NCI-H2107 treated with DMSO at 0.1 percent for 48 hours (cell line): ENCODE results near the gene GRIN1.

Experiments
- DNase-seq: peaks from one replicate; lab custom pipeline; 2025; ENCODE audit not compliant: unreplicated experiment; lab: John Stamatoyannopoulos, UW

Gene GRIN1

DNA sequence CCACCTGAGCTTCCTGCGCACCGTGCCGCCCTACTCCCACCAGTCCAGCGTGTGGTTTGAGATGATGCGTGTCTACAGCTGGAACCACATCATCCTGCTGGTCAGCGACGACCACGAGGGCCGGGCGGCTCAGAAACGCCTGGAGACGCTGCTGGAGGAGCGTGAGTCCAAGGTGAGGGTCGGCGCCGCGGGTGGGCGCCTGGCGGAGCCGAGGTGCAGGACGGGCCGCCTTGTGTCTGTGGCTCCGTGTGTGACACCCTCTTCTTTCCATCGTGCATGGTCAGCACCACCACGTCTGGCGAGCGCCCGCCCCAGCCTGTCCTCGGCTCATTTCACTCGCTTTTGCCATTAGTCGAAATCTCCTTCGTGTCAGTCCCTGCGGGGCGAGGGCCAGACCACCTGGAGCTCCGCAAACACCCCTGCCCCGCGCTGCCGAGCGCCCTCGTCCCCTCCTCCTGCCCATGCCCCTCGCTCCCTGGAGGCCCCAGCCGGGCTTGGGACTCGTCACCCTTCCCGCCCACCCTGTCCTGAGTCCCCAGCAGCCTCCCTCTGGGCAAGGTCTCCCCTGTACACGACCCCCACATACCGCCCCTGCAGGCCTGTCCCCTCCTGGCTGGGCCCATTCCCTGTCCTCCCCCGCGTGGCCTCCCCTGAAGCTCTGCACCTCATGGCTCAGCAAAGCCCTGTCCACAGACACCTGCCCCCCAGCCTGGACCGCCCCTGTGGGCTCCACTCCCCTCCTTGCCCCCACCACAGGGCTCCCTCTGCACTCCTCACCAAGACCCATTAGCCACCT is 7.0 kb downstream of the GRIN1 start:
- no peak for DNase-seq

DNA sequence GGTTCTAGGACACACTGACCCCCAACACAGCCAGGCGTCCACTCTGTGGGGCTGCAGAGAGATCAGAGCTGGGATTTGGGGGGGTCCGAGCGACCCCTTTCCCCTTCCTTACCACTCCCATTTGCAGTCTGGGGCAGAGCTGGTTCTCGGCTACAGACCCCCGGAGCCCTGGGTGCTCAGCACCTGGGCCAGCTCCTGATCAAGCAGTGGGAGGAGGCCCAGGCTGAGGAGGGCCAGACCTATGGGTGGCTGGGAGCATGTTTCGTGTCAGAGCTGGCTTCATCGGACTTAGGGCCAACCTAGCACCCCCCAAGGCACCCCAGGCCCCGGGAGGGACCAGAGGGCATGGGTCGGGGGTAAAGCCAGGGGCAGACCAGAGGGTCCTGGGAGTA is 7.6 kb downstream of the GRIN1 start:
- DNase-seq, result no peak

DNA sequence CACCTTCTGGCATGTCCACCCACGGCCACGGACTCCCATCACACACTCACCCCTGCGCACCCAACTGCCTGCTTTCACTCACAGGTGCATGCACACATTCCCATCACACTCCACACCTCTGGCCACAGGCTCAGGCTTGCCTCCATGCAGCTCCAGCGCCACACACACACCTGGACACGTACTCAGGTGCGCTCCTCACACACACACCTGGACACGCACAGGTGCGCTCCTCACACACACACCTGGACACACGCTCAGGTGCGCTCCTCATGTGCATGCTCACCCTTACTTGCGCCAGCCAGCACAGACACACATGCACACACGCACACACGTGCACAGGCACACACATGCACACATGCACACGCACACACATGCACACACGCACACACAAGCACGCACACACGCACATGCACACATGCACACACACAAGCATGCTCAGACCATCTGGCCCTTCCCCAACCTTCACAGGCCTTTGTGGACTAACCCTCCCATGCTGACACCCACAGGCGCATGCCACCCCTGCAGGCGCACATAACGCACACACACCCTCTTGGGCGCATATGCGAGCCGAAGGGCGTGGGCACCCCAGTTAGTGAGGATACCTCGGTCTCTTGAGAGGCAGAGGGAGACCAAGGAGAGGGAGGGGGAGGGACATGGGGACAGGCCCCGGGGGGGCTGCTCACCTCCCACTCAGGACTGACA is 8.3 kb downstream of the GRIN1 start:
- no peak for DNase-seq

DNA sequence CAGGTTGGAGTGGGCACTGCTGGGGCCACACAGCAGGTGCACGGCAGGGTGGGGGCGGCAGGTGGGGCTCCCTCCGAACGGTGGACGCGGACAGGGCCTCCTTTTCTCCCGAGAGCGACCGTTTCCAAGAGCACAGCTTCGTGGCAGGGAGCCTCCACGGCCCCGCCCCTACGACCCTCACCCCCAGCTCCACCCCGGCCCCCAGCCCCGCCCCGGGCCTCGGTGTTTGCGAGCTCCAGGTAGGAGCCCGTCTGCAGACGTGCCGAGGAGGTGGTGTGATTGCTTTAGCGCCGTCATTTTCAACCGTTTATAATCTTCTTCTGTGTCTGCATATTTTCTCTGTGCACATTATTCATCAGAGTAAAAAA is 8.8 kb downstream of the GRIN1 start:
- no peak for DNase-seq

DNA sequence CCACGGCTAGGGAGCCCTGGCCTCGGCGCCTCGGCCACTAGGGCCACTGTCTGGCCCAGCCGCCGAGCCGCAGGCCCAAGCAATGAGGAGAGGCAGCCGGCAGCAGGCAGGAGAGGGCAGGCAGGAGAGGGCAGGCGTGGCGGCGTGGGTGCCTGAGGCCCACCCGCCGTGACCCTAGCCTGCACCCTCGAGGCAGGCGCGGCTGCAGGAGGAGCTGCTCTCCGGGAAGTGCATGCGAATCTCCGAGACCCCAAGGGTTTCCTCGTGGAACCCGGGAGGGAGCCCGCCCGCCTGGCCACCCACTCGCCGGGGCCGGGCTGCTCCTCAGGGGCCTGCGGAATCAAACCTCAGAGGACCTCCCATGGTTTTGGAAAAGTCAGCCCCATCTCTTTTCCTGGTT is 9.3 kb downstream of the GRIN1 start:
- no peak for DNase-seq

DNA sequence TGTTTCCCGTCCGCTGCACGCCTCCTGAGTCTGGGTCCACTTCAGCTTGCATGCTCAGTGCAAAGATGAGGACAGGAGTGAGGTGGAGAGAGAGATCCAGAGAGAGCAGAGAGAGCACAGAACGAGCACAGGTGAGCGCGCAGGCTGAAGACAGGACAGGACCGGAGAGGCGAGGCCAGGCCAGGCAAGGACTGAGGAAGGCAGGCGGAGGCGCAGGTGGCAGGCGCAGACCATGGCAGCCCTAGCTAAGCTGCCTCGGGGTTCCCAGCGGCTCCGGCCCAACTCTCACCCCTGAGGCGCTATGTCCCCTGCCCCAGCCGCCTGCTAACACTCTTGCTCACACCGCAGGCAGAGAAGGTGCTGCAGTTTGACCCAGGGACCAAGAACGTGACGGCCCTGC is 9.7 kb downstream of the GRIN1 start:
- DNase-seq, result no peak

DNA sequence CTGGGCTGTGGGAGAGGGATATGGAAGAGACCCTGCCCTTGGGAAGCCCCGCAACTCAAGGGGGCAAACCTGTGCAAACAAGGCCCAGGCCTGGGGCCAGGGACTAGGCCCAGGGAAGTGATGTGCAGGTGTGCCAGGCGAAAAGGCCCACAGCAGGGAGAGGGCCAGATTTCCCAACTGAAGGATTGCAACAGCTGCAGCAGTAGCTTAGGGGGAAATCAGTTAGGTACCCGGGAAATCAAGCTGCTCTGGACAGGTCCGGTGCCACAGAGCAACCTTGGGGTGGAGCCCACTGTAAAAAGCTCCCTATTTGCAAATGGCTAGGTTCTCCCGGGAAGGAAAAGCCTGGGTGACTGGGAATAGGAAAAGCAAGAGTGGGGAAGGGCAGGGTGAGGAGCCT is 10.4 kb downstream of the GRIN1 start:
- no peak for DNase-seq

DNA sequence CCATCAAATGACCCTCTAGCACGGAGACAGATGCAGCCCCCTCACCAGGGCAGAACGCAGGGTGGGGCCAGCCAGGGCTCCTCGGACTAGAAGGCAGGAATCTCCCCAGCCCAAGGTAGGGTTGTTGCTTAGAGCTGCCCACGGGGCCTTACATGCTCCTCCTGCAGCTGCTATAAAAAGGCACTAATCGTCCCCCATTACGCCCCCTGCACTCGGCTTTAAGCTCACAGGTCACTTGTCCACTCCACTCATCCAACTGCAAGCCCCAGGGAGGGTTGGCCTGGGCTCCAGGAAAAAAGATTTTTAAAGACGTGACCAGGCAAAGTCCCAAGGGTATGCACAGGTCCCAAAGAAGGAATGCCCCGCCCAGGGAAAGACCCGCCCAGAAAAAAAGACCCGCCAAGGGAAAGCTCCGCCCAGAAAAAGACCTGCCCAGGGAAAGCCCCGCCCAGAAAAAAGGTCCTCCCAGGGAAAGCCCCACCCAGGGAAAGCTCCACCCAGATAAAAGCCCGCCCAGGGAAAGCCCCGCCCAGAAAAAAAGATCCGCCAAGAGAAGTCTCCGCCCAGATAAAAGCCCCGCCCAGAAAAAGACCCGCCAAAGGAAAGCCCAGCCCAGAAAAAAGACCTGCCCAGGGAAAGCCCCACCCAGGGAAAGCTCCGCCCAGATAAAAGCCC is 11.1 kb downstream of the GRIN1 start:
- no peak for DNase-seq

DNA sequence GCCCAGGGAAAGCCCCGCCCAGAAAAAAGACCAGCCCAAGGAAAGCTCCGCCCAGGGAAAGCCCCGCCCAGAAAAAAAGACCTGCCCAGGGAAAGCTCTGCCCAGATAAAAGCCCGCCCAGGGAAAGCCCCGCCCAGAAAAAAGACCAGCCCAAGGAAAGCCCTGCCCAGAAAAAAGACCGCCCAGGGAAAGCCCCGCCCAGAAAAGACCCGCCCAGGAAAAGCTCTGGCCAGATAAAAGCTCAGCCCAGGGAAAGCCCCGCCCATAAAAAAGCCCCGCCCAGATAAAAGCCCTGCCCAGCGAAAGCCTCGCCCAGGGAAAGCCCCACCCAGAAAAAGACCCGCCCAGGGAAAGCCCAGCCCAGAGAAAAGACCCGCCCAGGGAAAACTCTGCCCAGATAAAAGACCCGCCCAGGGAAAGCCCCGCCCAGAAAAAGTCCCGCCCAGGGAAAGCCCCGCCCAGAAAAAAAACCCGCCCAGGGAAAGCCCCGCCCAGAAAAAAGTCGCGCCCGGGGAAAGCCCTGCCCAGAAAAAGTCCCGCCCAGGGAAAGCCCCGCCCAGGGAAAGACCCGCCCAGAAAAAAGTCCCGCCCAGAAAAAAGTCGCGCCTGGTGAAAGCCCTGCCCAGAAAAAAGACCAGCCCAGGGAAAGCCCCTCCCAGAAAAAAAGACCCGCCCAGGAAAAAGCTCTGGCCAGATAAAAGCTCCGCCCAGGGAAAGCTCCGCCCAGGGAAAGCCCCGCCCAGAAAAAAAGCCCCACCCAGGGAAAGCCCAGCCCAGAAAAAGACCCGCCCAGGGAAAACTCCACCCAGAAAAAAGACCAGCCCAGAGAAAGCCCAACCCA is 11.9 kb downstream of the GRIN1 start:
- no peak for DNase-seq

DNA sequence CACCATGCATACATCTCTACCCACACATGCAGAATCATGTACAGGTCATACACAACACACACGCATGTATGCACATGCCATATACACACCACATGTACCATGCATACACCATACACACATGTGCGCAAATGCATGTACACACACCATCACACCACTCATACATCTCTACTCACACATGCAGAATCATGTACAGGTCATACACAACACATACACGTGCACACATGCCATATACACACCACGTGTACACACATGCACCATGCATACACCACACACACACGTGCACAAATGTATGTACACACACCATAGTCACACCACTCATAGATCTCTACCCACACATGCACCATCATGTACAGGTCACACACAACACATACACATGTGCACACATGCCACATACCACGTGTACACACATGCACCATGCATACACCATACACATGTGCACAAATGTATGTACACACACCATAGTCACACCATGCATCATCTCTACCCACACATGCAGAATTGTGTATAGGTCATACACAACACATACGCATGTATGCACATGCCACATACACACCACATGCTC is 14.0 kb downstream of the GRIN1 start:
- no peak for DNase-seq

DNA sequence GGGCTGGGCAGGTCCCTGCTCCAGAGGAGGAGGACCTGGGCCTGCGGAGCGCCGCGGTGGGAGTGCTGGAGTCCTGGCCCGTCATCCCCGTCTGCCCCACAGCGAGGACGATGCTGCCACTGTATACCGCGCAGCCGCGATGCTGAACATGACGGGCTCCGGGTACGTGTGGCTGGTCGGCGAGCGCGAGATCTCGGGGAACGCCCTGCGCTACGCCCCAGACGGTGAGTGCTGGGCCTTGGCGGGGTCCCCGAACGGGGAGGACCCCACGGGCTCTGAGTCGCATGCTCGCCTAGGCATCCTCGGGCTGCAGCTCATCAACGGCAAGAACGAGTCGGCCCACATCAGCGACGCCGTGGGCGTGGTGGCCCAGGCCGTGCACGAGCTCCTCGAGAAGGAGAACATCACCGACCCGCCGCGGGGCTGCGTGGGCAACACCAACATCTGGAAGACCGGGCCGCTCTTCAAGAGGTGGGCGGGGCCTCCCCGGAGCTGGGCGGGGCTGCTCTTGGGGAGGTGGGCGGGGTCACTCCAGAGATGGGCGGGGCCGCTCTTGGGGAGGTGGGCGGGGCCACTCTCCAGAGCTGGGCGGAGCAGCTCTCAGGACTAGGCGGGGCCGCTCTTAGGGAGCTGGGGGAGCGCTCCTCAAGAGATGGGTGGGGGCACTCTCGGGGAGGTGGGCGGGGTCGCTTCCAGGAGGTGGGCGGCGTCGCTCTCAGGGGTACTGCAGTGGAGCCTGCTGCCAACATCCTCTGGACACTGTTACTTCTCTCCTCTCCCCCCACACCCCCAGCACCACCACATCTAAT is 17.8 kb downstream of the GRIN1 start:
- no peak for DNase-seq

DNA sequence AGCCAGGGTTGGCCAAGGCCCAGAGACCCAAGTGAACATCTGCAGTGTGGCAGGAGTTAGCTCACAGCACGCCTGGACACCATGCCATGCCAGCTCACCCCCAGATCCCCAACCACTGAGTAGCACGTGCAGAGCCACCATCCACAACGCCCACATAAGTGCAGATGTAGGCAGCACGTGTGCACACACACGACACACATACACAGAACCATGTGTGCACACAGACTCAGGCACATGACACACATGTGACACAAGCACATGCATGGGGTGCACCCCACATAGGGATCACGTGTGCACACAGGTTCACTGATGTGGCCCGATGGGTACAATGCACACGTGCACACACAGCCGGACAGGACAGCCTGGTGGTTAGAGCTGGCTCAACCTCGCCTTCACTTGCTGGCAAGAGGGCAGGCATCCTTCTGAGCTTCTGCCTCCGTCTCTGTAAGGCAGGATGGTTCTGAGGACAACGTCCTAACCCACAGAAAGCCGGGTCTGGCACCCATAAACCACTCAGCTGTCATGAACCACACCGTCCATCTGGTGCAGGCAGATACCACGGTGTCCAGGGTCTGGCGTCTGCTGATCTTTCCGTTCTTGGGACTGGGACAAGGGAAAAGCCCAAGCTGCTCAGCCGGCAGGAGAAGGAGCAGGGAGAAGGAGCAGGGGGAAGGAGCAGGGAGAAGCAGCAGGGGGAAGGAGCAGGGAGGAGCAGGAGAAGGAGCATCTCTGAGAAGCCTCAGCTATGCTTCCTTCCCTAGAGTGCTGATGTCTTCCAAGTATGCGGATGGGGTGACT is 18.9 kb downstream of the GRIN1 start:
- DNase-seq, result no peak

DNA sequence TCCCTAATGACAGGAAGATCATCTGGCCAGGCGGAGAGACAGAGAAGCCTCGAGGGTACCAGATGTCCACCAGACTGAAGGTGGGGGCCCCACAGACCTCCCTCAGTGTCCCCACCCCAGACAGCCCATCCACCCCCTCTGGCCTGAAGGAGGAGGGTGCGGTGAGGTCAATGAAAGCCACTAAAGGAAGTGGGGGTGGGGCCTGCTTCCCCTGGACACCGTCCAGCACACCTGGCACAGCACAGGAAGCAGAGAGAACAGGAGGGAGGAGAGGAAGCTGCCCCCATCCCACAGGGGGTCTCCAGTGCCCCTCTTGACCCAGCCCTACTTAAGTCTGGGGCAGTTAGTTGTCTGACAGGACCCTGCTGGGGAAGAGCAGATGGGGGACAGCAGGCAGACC is 19.7 kb downstream of the GRIN1 start:
- DNase-seq, result no peak

DNA sequence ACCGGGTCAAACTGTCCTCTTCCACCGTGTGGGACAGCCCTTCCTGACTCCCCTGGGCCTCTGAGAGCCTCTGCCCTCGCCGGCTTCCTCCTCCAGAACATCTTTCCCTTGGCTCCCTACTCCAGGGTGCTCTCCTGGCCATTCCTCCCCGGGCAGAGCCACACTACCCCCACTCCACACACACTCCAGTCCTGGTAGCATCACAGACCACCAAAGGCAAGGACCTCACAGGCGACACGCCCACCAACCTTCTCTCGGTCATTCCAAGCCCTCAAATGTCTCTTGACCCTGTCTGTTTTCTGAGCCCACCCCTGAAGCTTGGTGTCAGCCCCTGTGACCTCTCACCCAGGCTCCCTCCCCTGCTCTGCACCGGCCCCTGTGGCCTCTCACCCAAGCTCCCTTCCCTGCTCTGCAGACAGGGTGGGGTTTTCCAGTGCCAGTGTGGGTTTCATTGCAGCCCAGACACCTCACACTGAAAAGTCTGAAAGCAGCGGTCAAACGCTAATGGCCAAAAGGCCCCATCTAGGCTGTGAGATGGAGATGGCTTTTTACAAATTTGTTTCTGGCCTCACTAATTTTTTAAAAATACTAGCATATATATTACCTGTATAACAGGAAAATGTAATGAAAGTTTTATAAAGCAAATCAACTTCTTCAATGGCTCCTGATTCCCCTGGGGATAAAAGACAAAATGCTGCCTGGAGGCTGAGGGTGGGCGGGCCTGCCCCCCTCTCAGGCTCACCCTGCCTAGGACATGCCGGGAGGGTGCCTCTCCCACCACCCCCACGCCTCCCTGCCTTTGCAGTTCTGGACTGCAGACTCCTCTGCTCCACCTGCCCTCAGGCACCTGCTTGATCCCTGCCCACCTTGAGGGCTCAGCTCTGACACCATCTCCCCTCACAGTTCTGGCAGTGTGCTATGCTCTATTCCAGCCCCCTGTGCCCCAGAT is 20.4 kb downstream of the GRIN1 start:
- no peak for DNase-seq

DNA sequence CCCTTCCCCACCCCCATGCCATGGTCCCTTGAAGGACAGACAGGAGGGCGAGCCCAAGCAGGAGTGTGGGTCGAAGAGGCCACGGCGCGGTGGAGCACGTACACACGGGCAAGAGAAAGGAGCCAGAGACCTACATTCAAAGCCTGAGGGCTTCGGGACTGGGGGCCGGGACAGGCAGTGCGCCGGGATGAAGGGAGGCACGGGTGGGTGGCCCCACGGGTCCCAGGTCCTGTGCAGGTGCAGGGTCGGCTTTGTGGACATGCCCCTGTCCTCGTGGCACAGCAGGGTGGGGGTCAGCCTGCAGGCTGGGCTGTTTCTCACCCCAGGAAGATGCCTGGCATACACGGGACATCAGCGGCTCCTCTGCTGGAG is 21.1 kb downstream of the GRIN1 start:
- no peak for DNase-seq

DNA sequence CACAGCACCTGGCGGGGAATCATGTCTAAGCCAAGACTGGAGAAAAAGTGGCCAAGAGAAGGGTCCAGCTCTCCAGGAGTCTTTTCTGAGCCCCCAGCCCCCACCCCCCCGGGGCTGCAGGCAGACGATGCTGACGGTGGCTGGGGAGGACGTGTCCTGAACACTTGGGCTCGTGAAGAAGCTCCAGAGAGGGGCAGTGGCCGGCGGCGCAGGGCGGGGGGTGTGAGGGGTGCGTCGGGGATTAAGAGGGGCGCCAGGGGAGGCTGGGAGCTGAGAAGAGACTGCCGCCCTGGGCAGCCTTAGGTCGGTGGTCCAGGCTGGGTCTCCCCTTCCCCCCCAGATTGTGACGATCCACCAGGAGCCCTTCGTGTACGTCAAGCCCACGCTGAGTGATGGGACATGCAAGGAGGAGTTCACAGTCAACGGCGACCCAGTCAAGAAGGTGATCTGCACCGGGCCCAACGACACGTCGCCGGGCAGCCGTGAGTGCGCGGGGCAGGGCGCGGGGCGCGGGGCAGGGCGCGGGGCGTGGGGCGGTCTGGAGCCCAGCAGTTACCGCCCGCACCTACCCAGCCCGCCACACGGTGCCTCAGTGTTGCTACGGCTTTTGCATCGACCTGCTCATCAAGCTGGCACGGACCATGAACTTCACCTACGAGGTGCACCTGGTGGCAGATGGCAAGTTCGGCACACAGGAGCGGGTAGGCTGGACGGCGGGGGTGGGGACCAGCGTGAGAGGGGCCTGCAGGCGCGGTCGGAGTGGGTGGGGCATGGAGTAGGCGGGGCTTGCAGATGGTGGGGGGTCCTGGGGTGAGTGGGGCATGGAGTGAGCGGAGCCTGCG is 22.0 kb downstream of the GRIN1 start:
- DNase-seq, result no peak
